22Rv1 (cell line): ENCODE results near the gene RIC1.

Source experiments
- CTCF ChIP-seq: fragments of 450-650 bp; IDR thresholded peaks from 2 replicates; pipeline ENCODE4 v1.5.1; 2017; ENCODE audit warnings: mild to moderate bottlenecking
- ZFX ChIP-seq: fragments of 450-650 bp; IDR thresholded peaks from 2 replicates; pipeline ENCODE4 v1.6.1; 2017; ENCODE audit warnings: antibody characterized with exemption, borderline replicate concordance

- TF ChIP-seq CTCF (no peak), ZFX (no peak)
Measured at GRCh38 chr9:5593904-5594303, 35.0 kb upstream of the RIC1 start.
